Stimulated activated naive CD8-positive, alpha-beta T cell treated with anti-CD3 and anti-CD28 coated beads, Interleukin-15, Interleukin-2, amounts not matched to agents 100 ng/mL and 50 ng/mL, for 24 hours (primary cell): ENCODE measurements around the gene GREM1.

ENCODE experiments used
- H3K27ac Mint-ChIP-seq: one replicate; pipeline ENCODE4 v1.8.0; 2021; ENCODE audit warnings: mild to moderate bottlenecking, mixed read lengths
- H3K27me3 Mint-ChIP-seq: one replicate; pipeline ENCODE4 v1.8.0; 2021; ENCODE audit warnings: mixed read lengths
- H3K36me3 Mint-ChIP-seq: one replicate; pipeline ENCODE4 v1.8.0; 2021; ENCODE audit warnings: low read depth, mixed read lengths
- H3K4me1 Mint-ChIP-seq: one replicate; pipeline ENCODE4 v1.8.0; 2021; ENCODE audit warnings: low read depth, mixed read lengths
- H3K4me3 Mint-ChIP-seq: one replicate; pipeline ENCODE4 v1.8.0; 2021; ENCODE audit warnings: mild to moderate bottlenecking, mixed read lengths
- H3K9me3 Mint-ChIP-seq: one replicate; pipeline ENCODE4 v1.8.0; 2021; ENCODE audit warnings: mixed read lengths

GREM1 gene

GRCh38 chr15:32717426-32718226, at the start of gene GREM1:
Gene GREM1 (plus strand): TSS chr15:32718004. CDS start chr15:32730691, 12,687 bp downstream.
- Mint-ChIP-seq H3K4me3 (peak within 1 kb of the TSS; percentile 28), H3K4me1 (peaks cover 25% of the 10 kb centered on the region), H3K9me3 (no peaks in the 10 kb centered on the region), H3K36me3 (no peaks in the 10 kb centered on the region), H3K27ac (no peak within 1 kb of the TSS), H3K27me3 (peaks cover 87% of the 10 kb centered on the region)

GRCh38 chr15:32668942-32669341, 48.9 kb upstream of the GREM1 start:
- Mint-ChIP-seq H3K27ac (no peak overlapping the region), H3K4me3 (no peak overlapping the region), H3K9me3 (no peaks in the 10 kb centered on the region), H3K36me3 (no peaks in the 10 kb centered on the region), H3K27me3 (no peaks in the 10 kb centered on the region), H3K4me1 (no peaks in the 10 kb centered on the region)

- H3K4me1 Mint-ChIP-seq: no peaks in the 10 kb centered on the region
- no peaks in the 10 kb centered on the region for H3K27me3 Mint-ChIP-seq
- no peak overlapping the region for H3K4me3 Mint-ChIP-seq
- H3K9me3 Mint-ChIP-seq: no peaks in the 10 kb centered on the region
- H3K27ac Mint-ChIP-seq: no peak overlapping the region
- H3K36me3 Mint-ChIP-seq: no peaks in the 10 kb centered on the region
These were observed 47.8 kb upstream of the GREM1 start for GRCh38 chr15:32669896-32670611.

GRCh38 chr15:32670623-32671022, 47.2 kb upstream of the GREM1 start:
- H3K4me1 Mint-ChIP-seq: no peaks in the 10 kb centered on the region
- H3K4me3 Mint-ChIP-seq: no peak overlapping the region
- H3K27ac Mint-ChIP-seq: no peak overlapping the region
- H3K27me3 Mint-ChIP-seq: no peaks in the 10 kb centered on the region
- no peaks in the 10 kb centered on the region for H3K36me3 Mint-ChIP-seq
- no peaks in the 10 kb centered on the region for H3K9me3 Mint-ChIP-seq

- Mint-ChIP-seq H3K9me3 (no peaks in the 10 kb centered on the region), H3K27ac (no peak overlapping the region), H3K36me3 (no peaks in the 10 kb centered on the region), H3K4me1 (no peaks in the 10 kb centered on the region), H3K27me3 (no peaks in the 10 kb centered on the region), H3K4me3 (no peak overlapping the region)
These were observed 46.2 kb upstream of the GREM1 start for GRCh38 chr15:32671339-32672325.

- no peaks in the 10 kb centered on the region for H3K36me3 Mint-ChIP-seq
- H3K4me1 Mint-ChIP-seq: no peaks in the 10 kb centered on the region
- no peaks in the 10 kb centered on the region for H3K27me3 Mint-ChIP-seq
- no peaks in the 10 kb centered on the region for H3K9me3 Mint-ChIP-seq
- no peak overlapping the region for H3K27ac Mint-ChIP-seq
- H3K4me3 Mint-ChIP-seq: no peak overlapping the region
These were observed 43.1 kb upstream of the GREM1 start for GRCh38 chr15:32674681-32675080.

GRCh38 chr15:32675466-32675865, 42.3 kb upstream of the GREM1 start:
- Mint-ChIP-seq H3K4me3 (no peak overlapping the region), H3K27ac (no peak overlapping the region), H3K27me3 (no peaks in the 10 kb centered on the region), H3K4me1 (no peaks in the 10 kb centered on the region), H3K36me3 (no peaks in the 10 kb centered on the region), H3K9me3 (no peaks in the 10 kb centered on the region)

GRCh38 chr15:32676169-32676568, 41.6 kb upstream of the GREM1 start:
- H3K4me3 Mint-ChIP-seq: no peak overlapping the region
- no peaks in the 10 kb centered on the region for H3K9me3 Mint-ChIP-seq
- no peaks in the 10 kb centered on the region for H3K36me3 Mint-ChIP-seq
- no peaks in the 10 kb centered on the region for H3K4me1 Mint-ChIP-seq
- no peak overlapping the region for H3K27ac Mint-ChIP-seq
- no peaks in the 10 kb centered on the region for H3K27me3 Mint-ChIP-seq

- no peak overlapping the region for H3K4me3 Mint-ChIP-seq
These were observed 40.5 kb upstream of the GREM1 start for GRCh38 chr15:32677238-32677750.

GRCh38 chr15:32679298-32679690, 38.5 kb upstream of the GREM1 start:
- Mint-ChIP-seq H3K4me1 (peaks cover 8% of the 10 kb centered on the region), H3K27me3 (no peaks in the 10 kb centered on the region), H3K9me3 (no peaks in the 10 kb centered on the region), H3K36me3 (no peaks in the 10 kb centered on the region), H3K27ac (no peak overlapping the region), H3K4me3 (no peak overlapping the region)

More at GRCh38 chr15:32677238-32677750, 40.5 kb upstream of the GREM1 start:
- Mint-ChIP-seq H3K27ac (no peak overlapping the region), H3K36me3 (no peaks in the 10 kb centered on the region), H3K27me3 (no peaks in the 10 kb centered on the region), H3K4me1 (no peaks in the 10 kb centered on the region), H3K9me3 (no peaks in the 10 kb centered on the region)

GRCh38 chr15:32682569-32682968, 35.2 kb upstream of the GREM1 start:
- no peaks in the 10 kb centered on the region for H3K36me3 Mint-ChIP-seq
- no peaks in the 10 kb centered on the region for H3K9me3 Mint-ChIP-seq
- no peaks in the 10 kb centered on the region for H3K27me3 Mint-ChIP-seq
- no peak overlapping the region for H3K27ac Mint-ChIP-seq
- peaks cover 8% of the 10 kb centered on the region for H3K4me1 Mint-ChIP-seq
- H3K4me3 Mint-ChIP-seq: no peak overlapping the region

GRCh38 chr15:32682977-32683630, 34.7 kb upstream of the GREM1 start:
- H3K27me3 Mint-ChIP-seq: no peaks in the 10 kb centered on the region
- no peak overlapping the region for H3K27ac Mint-ChIP-seq
- H3K36me3 Mint-ChIP-seq: no peaks in the 10 kb centered on the region
- H3K4me1 Mint-ChIP-seq: peaks cover 8% of the 10 kb centered on the region
- H3K9me3 Mint-ChIP-seq: no peaks in the 10 kb centered on the region
- no peak overlapping the region for H3K4me3 Mint-ChIP-seq

GRCh38 chr15:32683906-32684584, 33.8 kb upstream of the GREM1 start:
- no peaks in the 10 kb centered on the region for H3K36me3 Mint-ChIP-seq
- H3K4me3 Mint-ChIP-seq: no peak overlapping the region
- no peak overlapping the region for H3K27ac Mint-ChIP-seq
- peaks cover 8% of the 10 kb centered on the region for H3K4me1 Mint-ChIP-seq
- H3K27me3 Mint-ChIP-seq: no peaks in the 10 kb centered on the region
- H3K9me3 Mint-ChIP-seq: no peaks in the 10 kb centered on the region

- Mint-ChIP-seq H3K4me1 (peaks cover 8% of the 10 kb centered on the region), H3K36me3 (no peaks in the 10 kb centered on the region), H3K9me3 (no peaks in the 10 kb centered on the region), H3K27me3 (no peaks in the 10 kb centered on the region), H3K27ac (no peak overlapping the region), H3K4me3 (no peak overlapping the region)
These were observed 32.2 kb upstream of the GREM1 start for GRCh38 chr15:32685576-32685975.
